HG03280 (cell line): Measurements from ENCODE around the gene TCN1.
"Not testable (repeated sequence)": the region's sequence is repeated elsewhere in the genome, so short reads cannot be mapped to it uniquely, and the experiment has no call there.

ENCODE experiments used
- ATAC-seq: cut with Tn5 transposase; IDR thresholded peaks from one replicate; pipeline ENCODE4 v1.9.1; 2021; ENCODE audit warnings: mild to moderate bottlenecking, moderate library complexity; ENCODE audit not compliant: unreplicated experiment

Gene TCN1

DNA sequence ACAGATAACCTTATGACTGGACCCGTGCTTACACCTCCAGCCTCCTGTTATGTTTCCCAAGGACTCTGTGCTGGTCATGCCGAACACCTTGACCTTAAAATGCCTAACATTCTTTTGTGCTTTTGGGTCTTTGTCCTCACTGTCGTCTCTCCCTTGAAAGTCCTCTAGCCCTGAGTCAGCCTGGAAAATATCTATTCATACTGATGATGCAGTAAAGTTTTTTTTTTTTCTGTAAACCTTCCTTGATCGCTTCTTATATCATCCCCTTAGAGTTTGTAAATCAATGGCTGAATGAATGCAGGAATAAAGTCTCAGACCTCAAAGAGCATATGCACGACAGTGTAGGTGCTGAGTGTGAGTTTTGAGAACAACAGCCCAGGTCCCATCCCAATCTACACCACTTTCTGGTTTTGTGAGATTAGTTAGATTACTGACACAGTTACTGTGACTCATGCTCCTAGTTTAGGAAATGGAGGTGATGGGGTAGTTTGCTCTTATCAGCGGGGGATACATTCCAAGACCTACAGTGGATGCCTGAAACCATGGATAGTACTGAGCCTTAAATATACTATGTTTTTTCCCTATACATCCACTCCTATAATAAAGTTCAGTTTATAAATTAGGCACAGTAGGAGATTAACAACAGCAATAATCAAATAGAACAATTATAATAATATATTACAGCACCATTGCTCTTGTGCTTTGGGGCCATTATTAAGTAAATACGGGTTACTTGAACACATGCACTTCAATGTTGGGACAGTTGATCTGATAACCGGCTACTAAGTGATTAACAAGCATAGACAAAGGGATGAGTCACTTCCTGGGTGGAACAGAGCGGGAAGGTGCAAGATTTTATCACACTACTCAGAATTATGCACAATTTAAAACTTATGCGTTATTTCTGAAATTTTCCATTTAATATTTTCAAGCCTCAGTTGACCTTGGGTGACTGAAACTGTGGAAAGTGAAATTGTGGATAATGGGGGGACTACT lies 8.6 kb downstream of the TCN1 start:
- no peak for ATAC-seq

DNA sequence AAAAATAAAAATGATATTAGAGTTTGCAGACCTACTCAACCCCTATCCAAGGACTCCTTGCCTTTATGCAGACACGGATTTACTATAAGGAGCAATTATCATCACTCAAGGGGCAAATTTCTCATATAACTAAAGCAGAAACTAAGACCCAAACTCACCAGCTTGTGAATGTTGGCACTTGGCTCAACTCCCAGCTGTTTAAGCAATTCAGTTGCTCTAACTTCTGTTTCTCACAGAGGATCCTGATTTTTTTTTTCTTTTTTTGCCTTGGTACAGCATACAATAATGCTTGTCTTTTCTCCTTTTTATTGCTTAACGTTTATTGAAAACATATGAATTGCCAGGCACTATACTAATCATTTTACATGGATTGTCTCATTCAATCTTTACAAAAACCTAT lies 11.4 kb downstream of the TCN1 start:
- ATAC-seq, result no peak

DNA sequence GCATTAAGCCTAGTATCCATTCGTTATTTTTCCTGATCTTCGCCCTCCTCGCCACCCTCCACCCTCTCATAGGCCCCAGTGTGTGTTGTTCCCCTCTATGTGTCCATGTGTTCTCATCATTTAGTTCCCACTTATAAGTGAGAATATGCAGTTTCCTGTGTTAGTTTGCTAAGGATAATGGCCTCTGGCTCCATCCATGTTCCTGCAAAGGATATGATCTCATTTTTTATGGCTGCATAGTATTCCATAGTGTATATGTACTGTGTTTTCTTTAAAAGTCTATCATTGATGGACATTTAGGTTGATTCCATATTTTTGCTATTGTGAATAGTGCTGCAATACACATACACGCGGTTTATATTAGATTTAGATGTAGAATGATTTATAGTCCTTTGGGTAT lies 14.9 kb downstream of the TCN1 start:
- ATAC-seq, result not testable (repeated sequence)

DNA sequence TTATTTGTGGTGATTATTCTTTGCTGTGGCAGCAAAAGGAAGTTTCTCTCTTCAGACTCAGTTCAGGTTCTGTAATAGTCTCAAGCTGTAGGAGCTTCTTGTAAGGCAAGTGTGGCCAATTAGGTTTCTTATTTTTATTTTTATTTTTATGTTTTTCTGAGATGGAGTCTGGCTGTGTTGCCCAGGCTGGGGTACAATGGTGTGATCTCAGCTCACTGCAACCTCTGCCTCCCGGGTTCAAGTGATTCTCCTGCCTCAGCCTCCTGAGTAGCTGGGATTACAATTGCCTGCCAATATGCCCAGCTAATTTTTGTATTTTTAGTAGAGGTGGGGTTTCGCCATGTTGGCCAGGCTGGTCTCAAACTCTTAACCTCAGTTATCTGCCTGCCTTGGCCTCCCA lies 16.7 kb downstream of the TCN1 start:
- ATAC-seq, result not testable (repeated sequence)

DNA sequence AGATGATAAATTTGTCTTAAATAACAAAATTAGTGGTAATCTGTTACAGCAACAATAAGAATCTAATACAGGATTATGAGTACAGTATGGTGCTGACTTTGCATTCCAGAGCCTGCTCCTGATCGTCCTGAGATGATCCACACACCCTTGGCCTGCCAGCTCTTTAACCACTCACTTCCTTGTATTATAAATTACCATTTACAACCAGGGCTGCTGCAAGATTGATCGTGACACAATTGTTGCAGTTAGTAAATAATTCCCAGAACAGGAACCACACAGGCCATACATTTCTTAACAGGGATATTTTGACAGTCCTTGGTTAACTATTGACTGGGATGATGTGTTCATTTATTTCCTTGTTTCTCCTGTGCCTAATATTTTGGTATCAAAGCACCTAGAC lies 17.2 kb downstream of the TCN1 start:
- ATAC-seq, result no peak

DNA sequence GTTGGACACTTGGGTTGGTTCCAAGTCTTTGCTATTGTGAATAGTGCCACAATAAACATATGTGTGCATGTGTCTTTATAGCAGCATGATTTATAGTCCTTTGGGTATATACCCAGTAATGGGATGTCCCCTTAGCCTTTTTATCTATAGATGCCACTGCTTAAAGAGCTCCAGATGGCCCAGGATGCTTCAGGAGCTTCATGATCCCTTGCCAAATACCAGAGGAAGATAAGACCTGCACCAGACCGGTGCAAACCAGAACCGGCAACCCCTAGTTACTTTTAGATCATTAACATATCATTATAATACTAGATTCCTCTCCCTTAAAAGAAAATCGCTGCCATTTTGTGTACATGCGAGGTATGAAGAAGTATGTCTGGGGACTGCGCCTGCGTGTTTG lies 17.8 kb downstream of the TCN1 start:
- not testable (repeated sequence) for ATAC-seq

DNA sequence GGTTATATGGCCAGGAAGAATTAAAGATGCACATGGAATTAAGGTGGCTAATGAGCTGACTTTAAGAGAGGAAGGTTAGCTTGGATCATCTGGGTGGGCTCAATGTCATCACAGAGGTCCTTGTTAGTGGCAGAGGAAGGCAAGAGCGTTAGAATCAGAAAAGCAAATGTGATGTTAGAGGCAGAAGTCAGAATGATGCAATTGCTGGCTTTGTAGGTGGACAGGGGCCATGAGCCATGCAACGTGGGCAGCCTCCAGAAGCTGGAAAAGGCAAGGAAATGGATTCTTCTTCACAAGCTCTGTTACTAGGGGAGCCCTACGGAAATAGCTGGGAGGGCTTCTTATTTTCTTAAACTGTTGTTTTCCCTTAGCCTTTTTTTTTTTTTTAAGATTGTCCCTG lies 18.7 kb downstream of the TCN1 start:
- ATAC-seq, result no peak

DNA sequence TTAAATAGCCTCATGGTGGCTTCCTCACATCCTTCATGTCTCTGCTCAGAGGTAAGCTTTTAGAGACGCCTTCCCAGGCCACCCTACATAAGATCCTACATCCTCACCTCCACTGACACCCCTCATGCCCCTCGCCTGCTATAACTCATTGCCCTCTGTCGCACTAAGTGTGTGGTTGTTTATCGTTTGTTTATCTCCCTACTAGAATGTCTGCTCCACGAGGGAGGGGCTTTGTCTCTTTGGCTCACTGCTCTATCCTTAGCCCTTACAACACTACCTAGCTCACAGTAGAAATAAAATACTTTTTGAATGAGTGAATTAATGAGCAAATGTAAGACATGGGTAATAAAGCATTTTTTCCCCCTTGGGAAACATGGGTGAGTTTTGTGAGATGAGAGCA lies 19.7 kb downstream of the TCN1 start:
- ATAC-seq, result no peak

DNA sequence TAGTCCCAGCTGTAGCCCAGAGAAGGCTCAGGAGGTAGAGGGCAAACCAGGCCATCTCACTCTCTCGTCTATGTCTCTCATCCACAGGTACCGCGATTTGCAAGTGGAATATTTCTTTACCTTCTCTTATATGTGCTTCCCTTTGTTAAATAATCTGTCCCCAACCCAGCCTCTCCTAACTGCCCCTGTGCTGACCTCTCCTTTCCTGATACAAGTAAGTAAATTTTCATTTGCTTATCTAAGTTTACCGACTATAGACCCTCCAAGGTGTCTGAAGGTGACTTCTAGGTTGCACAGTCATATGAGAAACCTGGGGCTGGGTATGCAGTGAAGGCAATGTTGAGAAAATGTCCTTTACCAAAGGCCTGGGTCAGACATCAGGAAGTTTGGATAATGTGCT lies 20.9 kb downstream of the TCN1 start, which contains the start of gene CBLIF:
Gene CBLIF, minus strand, starts transcription at position 101 of the 400 bp plus-strand sequence. Its CDS starts 46 bp downstream, at position 55.
- ATAC-seq, result no peak

DNA sequence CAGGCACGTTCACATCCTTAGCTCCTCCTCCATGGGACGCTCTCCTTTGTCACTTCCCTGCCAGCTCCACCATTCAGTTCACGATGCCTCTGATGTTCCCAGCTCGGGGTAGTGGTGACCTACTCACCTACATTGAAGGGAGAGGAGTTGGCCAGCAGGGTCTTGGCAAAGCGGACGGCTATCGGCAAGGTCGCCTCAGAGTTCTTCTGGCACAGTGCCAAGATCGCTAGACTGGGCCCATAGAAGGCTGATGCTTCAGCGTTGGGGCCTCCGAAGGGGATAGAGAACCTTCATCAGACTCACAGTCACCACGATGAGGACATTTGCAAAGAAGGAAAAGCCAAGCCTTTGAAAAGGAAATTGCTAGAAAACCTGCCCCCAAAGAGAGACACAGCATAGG lies 24.0 kb downstream of the TCN1 start:
- no peak for ATAC-seq

DNA sequence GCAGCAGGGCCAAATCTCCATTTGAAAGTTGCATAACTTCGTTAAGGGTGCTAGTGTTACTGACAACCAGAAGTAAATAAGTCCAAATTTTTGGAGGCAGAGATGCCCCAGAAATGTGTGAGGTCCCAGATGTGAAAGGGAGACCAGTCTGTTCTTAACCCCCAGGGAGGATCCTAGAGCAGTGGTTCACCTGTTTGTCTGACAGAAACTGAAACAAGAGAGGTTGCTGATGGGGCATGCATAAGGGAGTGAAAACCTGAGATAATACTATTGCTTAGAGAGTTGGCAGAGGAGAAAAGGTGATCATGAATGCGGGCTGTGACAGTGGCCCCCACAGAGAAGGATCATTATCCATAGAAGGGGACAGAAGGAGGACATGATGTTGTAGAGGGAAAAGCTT lies 24.8 kb downstream of the TCN1 start:
- no peak for ATAC-seq

DNA sequence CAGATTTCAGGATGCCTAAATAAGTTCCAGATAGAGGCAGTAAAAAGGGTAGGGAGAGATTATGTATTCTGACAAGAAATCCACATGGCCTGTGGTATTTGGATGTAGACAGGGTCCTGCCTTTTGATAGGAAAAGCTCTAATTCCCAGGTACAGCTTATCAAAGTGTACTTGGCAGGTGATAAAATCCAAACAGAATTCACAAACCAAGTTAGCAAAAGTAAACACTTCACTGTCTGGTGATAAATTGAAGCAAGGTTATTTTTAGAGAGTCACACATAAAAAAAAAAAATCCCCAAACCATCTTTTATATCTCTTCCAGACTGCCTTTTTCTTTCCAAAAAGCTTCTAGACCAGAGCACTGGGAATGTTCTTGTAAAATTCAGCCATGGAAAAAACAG lies 26.7 kb downstream of the TCN1 start:
- ATAC-seq, result no peak

DNA sequence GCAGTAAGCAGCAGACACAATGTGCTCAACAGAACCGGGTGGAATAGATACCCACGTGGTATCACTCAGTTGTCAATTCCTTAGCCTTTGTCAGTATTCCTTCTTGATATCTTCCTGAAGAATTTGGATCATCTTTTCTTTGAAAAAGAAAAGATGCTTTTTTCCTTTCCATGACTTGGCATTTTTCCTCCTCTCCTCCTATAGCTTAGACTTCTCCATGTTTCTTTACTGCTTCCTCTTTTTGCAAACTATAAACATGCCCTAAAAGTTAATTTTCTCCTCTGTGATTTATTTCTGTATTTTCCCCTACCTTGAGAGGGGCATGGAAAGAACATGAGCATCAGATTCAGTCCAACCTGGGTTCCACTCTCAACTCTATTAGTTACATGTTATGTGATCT lies 32.7 kb downstream of the TCN1 start:
- no peak for ATAC-seq

DNA sequence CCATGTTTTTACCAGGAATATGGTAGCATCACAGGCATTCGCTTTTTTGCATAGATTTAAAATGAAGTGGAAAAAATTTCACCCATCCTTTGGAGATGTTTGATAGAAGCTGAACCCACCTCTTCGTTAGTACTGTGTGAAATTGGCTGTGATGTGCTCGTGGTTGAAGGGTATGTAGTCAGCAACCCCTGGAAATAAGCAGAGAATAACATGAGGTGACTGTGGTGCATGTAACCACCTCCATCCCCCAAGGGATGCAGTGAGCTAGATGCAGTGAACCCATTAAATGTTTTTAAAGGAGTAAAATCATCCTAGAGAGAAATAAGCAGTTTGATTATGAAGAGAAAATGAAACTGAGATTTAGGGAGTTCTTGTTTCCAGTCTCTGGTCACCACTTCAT lies 36.9 kb downstream of the TCN1 start:
- ATAC-seq, result no peak

DNA sequence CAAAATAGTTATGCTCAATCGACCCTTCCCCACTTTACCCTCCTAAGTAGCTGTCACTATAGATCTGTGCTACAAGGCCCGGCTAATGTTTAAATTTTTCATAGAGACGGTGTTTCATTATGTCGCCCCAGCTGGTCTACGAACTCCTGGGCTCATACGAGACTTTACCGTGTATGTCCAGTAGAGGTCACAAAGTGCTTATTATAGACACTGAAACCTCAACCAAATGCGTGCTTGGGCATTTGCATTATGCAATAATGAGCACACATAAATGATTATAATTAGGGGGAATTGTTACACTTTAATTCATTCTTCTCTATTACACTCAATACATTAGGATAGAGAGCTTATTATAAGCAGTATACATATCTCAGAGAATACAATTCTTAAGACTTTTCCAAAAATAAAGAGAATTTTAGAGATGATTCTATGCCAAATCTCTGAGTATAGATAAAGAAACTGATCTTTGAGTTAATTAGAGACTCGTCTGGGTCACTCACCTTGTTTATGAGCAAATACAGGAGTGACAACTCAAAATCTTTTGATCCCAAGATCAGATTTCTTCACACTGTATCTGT lies 43.2 kb downstream of the TCN1 start:
- ATAC-seq, result peak; percentile 92

DNA sequence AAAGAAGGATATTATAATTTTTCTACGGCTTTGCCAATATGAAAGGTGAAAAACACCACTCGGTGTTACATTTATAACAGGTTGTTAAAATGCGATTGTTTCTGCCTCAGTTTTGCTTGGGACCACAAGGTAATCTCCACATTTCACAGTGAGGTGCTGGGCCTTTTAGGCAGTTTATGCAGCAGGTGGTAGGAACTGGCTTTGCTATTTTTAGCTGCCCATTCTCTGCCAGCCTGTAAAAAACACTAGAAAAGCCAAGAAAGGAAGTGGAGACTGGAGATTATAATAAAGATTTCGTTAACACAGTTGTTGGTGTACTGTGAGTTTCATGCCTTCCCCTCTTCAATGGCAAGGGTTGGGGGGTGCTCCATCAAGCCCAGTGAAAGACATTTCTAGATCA lies 47.7 kb downstream of the TCN1 start:
- ATAC-seq, result no peak

DNA sequence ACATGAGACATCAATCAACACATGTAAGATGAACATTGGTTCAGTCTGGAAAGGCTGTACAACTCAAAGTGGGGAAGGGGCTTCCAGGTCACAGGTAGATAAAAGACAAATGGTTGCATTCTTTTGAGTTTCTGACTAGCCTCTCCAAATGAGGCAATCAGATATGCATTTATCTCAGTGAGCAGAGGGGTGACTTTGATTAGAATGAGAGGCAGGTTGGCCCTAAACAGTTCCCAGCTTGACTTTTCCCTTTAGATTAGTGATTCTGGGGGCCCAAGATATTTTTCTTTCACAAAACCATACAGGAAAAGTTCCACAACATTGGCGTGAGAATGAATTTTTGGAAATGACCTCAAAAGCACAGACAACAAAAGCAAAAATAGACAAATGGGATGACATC lies 49.9 kb downstream of the TCN1 start:
- ATAC-seq, result not testable (repeated sequence)

DNA sequence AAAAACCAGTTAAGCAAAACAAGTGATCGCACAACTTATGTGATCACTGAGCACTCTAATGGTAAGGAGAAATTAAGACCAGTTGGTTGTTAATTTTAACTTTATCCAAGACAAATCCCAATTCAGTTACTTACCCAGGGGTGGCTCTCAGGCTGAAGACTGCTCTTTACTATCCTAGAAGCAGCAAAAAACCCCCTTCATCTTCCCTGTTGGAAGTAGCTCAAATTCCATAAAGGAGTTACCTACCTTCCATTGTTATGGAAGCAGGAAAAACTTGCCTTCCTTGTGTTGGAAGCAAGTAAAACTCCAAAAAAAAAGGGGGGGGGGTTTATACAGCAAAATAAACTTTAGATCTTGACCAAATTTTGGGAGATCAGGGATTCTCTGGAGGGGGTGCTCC lies 50.5 kb downstream of the TCN1 start:
- no peak for ATAC-seq

DNA sequence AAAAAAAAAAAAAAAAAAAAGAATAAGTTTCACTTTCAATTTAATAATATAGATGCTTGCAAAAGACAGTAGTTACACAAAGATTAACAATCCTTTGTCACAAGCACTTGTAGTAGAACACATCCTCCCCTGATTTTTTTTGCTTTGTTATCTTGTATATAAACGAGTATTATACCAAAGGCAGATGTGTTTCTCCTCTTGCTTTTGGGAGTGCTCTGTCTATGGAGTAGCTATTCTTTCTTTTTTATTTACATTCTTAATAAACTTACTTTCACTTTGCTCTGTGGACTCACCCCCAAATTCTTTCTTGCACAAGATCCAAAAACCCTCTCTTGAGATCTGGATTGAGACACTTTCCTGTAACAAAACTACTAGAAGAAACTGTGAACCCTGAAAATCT lies 52.3 kb downstream of the TCN1 start:
- no peak for ATAC-seq

DNA sequence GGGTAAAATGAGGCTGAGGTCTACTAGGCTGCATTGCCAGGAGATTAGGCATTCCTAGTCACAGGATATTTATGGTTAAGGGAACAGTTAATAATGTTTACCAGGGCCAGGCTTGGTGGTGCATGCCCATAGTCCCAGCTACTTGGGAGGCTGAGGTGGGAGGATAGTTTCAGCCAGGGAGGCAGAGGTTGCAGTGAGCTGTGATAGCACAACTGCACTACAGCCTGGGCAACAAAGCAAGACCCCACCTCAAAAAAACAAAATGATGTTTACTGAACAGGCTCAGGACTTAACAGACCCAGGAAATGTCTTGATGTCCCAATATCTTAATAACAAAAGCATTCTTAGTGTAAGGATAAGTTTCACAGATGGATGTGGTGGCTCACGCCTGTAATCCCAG lies 52.9 kb downstream of the TCN1 start:
- ATAC-seq, result no peak

DNA sequence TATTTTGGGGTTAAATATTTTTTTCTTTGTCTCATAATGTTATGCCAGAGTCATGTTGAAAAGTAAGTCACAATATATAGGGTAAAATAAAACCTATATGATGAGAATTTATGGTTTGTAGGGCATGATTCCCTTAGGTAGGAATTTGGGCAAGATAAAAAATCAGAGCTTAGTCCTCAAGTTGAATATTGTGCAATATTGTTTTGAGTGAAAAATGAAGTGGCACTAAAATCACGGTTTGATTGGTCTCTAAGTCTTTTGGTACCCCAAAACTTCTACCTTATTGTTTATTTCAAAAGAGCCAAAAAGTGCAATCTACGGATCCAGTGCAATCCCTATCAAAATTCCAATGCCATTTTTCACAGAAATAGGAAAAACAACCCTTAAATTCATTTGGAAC lies 54.1 kb downstream of the TCN1 start:
- no peak for ATAC-seq

DNA sequence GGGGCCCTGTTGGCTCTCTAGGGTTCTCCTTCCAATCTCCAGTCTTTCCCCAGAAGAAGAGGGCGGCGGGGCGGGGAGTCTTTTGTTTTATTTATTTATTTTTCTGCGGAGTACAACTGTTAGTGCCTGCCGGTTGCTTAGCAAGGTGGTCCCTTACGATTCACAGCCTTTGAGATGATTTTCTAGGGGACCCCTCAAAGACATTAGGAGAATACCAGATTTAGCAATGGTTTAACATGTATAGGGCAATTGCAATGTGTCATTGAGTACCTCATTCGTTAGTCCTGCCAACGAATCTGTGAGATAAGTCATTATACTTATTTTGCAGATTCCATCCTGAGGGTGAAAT lies 55.4 kb downstream of the TCN1 start:
- ATAC-seq, result no peak
